ENCODE results near the gene PDE9A. TPM values are rescaled to one million over a fixed set of nuclear protein-coding genes. Genes with fewer than 3 reads are reported as not detected.

Gene PDE9A
- polyA plus RNA-seq, 1 experiment: 0.09 TPM

DNA sequence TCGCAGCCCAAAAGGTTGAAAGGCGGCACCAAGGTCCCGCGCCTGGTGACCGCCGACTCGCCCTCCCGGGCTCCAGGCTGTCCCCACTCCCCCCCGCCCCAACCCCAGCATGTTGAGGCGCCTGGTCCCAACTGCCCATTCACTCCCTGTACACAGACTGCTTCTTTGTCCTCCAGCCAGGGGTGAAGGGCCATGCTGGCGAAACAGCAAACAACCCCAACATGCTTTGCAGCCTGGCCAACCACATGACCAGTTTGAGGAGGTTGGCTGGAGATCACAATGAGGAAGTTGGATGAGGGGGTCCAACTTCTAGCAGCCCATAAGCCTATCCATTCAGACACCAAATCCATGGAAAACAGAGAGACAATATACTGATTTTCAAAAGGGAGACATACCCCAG lies 13.5 kb downstream of the PDE9A start:
- ChIA-PET POLR2A (no interaction called here), CTCF (no interaction called here)
- H3K36me3 ChIP-seq (ENCODE audit: control insufficient read depth, insufficient read depth, low read length): no peaks in the 10 kb centered on the region
- DNase-seq (ENCODE audit: low read depth): no peak
- TF ChIP-seq, protein P1, sequence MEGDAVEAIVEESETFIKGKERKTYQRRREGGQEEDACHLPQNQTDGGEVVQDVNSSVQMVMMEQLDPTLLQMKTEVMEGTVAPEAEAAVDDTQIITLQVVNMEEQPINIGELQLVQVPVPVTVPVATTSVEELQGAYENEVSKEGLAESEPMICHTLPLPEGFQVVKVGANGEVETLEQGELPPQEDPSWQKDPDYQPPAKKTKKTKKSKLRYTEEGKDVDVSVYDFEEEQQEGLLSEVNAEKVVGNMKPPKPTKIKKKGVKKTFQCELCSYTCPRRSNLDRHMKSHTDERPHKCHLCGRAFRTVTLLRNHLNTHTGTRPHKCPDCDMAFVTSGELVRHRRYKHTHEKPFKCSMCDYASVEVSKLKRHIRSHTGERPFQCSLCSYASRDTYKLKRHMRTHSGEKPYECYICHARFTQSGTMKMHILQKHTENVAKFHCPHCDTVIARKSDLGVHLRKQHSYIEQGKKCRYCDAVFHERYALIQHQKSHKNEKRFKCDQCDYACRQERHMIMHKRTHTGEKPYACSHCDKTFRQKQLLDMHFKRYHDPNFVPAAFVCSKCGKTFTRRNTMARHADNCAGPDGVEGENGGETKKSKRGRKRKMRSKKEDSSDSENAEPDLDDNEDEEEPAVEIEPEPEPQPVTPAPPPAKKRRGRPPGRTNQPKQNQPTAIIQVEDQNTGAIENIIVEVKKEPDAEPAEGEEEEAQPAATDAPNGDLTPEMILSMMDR (IDR thresholded peaks at IDR 0.05; ENCODE audit: insufficient read depth, low read depth, low read length): no peak
- H3K27me3 ChIP-seq (ENCODE audit: control insufficient read depth, insufficient read depth, low read length): no peaks in the 10 kb centered on the region
- no peak overlapping the region for H3K4me3 ChIP-seq (ENCODE audit: low read depth, low read length)

DNA sequence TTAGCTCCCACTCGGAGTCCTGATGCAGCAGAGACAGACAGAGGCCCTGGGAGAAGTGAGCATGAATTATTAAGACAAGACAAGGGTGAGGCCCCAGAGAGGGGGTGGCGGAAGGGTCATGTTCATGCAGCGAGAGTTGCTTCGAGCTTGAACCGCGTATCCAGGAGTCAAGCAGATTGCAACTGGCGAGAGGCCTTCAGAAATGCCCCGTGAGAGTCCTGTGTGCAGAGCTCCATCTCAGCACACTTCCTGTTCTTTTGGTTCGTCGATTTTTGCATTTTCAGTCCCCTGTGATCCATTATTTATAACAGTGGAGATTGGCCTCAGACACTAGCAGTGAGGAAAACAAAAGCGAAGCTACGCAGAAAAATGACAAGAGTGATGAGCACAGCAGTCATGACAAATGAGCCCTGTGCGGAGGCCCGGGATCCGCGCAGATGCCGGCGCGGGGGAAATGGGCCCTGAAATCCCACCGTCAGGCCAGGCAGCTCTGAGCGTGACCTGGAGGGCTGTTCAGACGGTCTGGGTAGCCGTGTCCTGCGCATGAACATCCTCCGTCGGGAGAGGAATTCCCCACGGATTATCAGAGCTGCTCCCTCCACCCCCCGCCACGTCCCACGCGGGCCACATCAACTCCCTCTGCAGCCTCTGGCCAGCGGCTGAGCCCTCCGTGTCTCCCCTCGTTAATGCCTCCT lies 15.0 kb downstream of the PDE9A start:
- DNase-seq (ENCODE audit: low read depth): no peak
- TF ChIP-seq, protein P1 (IDR thresholded peaks at IDR 0.05; ENCODE audit: insufficient read depth, low read depth, low read length): no peak
- Histone ChIP-seq H3K36me3 (ENCODE audit: control insufficient read depth, insufficient read depth, low read length) (no peaks in the 10 kb centered on the region), H3K4me3 (ENCODE audit: low read depth, low read length) (no peak overlapping the region), H3K27me3 (ENCODE audit: control insufficient read depth, insufficient read depth, low read length) (no peaks in the 10 kb centered on the region)
- ChIA-PET POLR2A (no interaction called here), CTCF (interaction anchor here (1.0 kb wide), 1 partner anchor 9 kb away, joined by 4 read pairs; no protein-coding TSS in a partner anchor)

GRCh38 chr21:42669041-42669440 lies 15.6 kb downstream of the PDE9A start:
- 0 out of 2 replicates have a peak, but pooled peaks cover 2% of the 10 kb centered on the region for H3K27me3 ChIP-seq (ENCODE audit: control insufficient read depth, insufficient read depth, low read length)
- ChIA-PET CTCF (no interaction called here), POLR2A (no interaction called here)
- TF ChIP-seq, protein P1 (IDR thresholded peaks at IDR 0.05; ENCODE audit: insufficient read depth, low read depth, low read length): no peak
- no peak overlapping the region for H3K4me3 ChIP-seq (ENCODE audit: low read depth, low read length)
- DNase-seq (ENCODE audit: low read depth): no peak
- no peaks in the 10 kb centered on the region for H3K36me3 ChIP-seq (ENCODE audit: control insufficient read depth, insufficient read depth, low read length)

DNA sequence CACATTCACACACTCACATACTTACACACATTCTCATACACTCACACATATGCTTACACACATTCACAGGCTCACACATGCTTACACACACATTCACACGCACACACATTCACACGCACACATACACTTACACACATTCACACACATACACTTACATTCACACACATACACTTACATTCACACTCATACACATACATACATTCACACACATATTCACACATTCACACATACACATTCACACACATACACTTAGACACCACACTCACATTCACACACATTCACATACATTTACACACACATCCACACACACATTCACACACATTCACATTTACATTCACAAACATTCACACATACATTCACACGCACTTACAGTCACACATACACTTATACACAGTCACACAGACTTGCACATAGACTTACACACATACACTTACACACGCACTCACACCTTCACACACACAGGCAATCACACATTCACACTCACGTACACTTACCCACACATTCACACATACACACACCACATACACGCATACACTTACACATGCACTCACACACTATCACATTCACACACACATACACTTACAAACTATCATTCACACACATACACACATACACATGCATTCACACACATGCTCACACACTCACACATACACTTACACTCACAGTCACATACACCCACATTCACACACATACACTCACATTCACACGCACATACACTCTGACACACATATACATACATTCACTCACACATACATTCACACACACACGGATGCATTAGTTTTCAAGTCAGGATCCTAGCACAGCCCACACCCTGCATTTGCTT lies 16.8 kb downstream of the PDE9A start:
- peaks cover 4% of the 10 kb centered on the region; the same call in 1 of the 2 replicates for H3K27me3 ChIP-seq (ENCODE audit: control insufficient read depth, insufficient read depth, low read length)
- POLR2A ChIA-PET: no interaction called here
- CTCF ChIA-PET: no interaction called here
- DNase-seq (ENCODE audit: low read depth): no peak
- no peaks in the 10 kb centered on the region for H3K36me3 ChIP-seq (ENCODE audit: control insufficient read depth, insufficient read depth, low read length)
- TF ChIP-seq, protein P1 (IDR thresholded peaks at IDR 0.05; ENCODE audit: insufficient read depth, low read depth, low read length): no peak
- H3K4me3 ChIP-seq (ENCODE audit: low read depth, low read length): no peak overlapping the region

DNA sequence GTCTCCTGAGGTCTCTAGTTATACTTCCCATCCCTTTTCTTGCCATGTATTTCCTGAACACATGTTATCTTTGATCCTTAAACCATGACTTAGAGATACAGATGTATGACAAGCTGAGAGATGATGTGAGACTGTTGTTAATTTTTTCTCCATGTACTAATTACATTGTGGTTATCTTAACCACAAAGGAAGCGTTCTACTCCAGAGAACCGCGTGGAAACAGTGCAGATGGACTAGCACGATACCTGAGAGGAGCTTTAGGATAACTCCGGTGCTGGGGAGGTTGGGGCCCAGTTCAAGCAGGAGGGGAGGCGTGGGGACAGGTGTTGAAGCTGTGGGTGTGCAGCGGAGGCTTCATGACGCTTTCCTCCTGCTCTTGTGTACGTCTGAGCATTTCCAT lies 17.5 kb downstream of the PDE9A start:
- Histone ChIP-seq H3K27me3 (ENCODE audit: control insufficient read depth, insufficient read depth, low read length) (peaks cover 4% of the 10 kb centered on the region), H3K36me3 (ENCODE audit: control insufficient read depth, insufficient read depth, low read length) (no peaks in the 10 kb centered on the region), H3K4me3 (ENCODE audit: low read depth, low read length) (no peak overlapping the region)
- ChIA-PET POLR2A (no interaction called here), CTCF (no interaction called here)
- DNase-seq (ENCODE audit: low read depth): no peak
- TF ChIP-seq, protein P1 (IDR thresholded peaks at IDR 0.05; ENCODE audit: insufficient read depth, low read depth, low read length): no peak
